Smooth muscle cell of the brain vasculature (primary cell): ENCODE results near the gene CLTCL1.

ENCODE experiments used
- DNase-seq: peaks from one replicate; pipeline ENCODE4 v3.0.0-alpha.2; 2012; ENCODE audit warnings: low read depth, low spot score

Gene CLTCL1

GRCh38 chr22:19150482-19151328 is 140.8 kb downstream of the CLTCL1 start:
- DNase-seq: no peak

GRCh38 chr22:19149991-19150390 is 141.5 kb downstream of the CLTCL1 start, which contains the start of gene GSC2:
Gene GSC2 (minus strand): TSS chr22:19150292. CDS start chr22:19150283, 9 bp downstream.
- DNase-seq: no peak

GRCh38 chr22:19149047-19149883 is 142.3 kb downstream of the CLTCL1 start:
- no peak for DNase-seq

GRCh38 chr22:19148417-19149046 is 143.0 kb downstream of the CLTCL1 start:
- no peak for DNase-seq

GRCh38 chr22:19147195-19147780 is 144.2 kb downstream of the CLTCL1 start:
- no peak for DNase-seq

GRCh38 chr22:19146215-19146968 is 145.1 kb downstream of the CLTCL1 start:
- DNase-seq: no peak

- DNase-seq: no peak
These were observed 147.5 kb downstream of the CLTCL1 start for GRCh38 chr22:19143967-19144400.

GRCh38 chr22:19143212-19143611 is 148.3 kb downstream of the CLTCL1 start:
- DNase-seq: no peak

- DNase-seq: no peak
These were observed 149.1 kb downstream of the CLTCL1 start for GRCh38 chr22:19142394-19142793.

GRCh38 chr22:19139974-19140373 is 151.5 kb downstream of the CLTCL1 start:
- DNase-seq: no peak

GRCh38 chr22:19139001-19139356 is 152.5 kb downstream of the CLTCL1 start:
- DNase-seq: no peak

GRCh38 chr22:19138217-19139000 is 153.1 kb downstream of the CLTCL1 start:
- no peak for DNase-seq

- DNase-seq: no peak
These were observed 153.9 kb downstream of the CLTCL1 start for GRCh38 chr22:19137384-19138216.

- DNase-seq: no peak
These were observed 154.6 kb downstream of the CLTCL1 start for GRCh38 chr22:19136915-19137314.

GRCh38 chr22:19134874-19135273 is 156.6 kb downstream of the CLTCL1 start:
- no peak for DNase-seq

- no peak for DNase-seq
These were observed 157.2 kb downstream of the CLTCL1 start for GRCh38 chr22:19134176-19134831.

- DNase-seq: no peak
These were observed 158.0 kb downstream of the CLTCL1 start for GRCh38 chr22:19133561-19133960.

- no peak for DNase-seq
These were observed 158.7 kb downstream of the CLTCL1 start for GRCh38 chr22:19132693-19133400.
